ENCODE data around the gene HNF4A.
A peak's percentile ranks its signal among the peaks of the same experiment; 100 is the strongest.
"Not testable (repeated sequence)": the region's sequence is repeated elsewhere in the genome, so short reads cannot be mapped to it uniquely, and the experiment has no call there.

Gene HNF4A

DNA sequence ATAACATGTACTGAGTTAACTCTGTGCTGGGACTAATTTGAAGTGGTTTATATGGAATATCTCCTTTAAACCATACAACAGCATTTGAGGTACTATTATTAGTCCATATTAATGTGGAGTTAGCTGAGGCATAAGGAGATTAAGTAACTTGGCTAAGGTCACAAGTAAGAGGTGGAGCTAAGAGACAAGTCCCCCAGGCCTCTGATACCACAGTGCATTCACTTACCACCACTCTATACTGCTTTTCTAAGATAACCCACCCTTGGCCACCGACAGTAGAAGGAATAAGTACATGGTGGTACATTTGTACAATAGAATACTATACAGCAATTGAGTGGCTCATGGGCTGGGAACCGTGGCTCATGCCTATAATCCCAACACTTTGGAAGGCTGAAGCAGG is 103.8 kb downstream of the HNF4A start:
- Histone ChIP-seq H3K27ac (no peak overlapping the region), H3K4me3 (no peak overlapping the region)

DNA sequence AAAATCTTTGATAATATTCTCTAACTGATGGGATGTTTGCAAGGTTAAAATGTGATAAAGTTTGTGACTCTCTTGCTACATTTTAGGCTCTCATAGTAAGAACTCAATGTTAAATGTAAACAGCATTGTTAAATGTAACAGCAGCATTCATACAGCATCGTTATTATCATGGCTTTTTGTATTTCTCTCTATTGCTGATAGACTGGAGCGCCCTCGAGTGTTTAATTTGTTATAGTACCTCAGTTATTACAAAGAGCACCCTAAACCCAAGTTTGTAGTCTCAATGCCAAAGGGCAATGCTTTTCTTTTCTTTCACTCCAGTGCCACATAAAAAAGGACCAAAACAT is 105.3 kb downstream of the HNF4A start:
- Histone ChIP-seq H3K4me3 (no peak overlapping the region), H3K27ac (no peak overlapping the region)

DNA sequence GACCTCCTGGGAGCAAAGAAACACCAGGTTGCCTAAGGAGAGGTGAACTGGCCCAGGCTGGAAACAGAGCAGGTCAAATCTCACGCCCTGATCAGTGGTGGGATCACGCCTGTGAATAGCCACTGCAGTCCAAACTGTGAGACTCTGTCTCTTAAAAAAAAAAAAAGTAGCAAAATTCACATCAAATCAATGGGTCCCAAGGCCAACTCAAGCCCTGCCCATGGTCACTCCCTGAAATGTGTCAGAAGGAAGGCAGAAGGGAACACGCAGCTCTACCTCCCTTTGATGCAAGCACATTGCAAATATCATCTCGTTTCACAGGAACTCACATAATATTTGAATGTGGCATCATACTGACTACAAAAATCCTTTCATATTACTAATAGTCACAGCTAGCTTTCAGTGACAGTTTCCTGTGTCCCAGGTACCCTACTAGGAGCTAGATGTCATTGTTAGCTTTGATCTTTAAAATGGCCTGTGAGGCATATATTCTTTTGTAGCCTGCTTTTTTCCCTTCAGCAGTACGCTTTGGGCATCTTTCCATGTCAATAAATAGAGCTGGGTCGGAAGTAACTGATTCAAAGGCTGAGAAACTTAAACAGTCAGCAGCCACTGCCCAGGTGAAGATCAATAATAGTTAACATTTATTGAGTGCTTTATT is 105.8 kb downstream of the HNF4A start:
- no peak overlapping the region for H3K27ac ChIP-seq
- no peak overlapping the region for H3K4me3 ChIP-seq

DNA sequence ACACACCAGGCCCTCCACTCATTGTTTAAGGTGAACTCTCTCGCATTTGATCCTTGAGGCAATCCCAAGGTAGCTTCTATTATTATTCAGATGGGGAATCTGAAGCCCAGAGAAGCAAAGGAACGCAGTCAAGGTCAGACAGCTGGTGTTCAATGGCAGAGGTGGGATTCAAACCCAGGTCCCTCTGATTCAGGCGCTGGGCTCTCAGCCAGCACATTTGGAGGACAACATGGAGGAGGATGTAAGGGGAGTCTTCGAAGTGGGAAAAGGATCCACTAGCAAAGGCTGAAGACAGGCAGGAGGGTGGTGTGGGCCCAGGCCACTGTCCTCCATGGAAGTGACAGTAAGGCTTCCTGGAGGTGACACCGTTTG is 106.3 kb downstream of the HNF4A start:
- Histone ChIP-seq H3K27ac (no peak overlapping the region), H3K4me3 (no peak overlapping the region)

DNA sequence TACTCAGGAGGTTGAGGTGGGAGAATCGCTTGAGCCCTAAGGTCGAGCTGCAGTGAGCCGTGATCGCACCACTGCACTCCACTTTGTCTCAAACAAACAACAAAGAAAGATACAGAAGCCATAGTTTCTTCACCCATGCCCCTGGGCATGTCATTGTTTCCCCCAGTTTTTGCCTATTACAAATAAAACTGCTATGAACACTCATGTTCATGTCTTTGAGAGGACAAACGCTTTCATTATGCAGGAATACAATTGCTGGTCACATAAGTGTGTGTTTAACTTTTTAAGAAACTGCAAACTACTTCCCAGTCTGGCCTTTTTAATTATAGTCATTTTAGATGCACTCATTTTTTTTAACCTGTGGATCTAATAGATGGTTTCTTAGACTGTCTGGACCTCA is 108.0 kb downstream of the HNF4A start:
- Histone ChIP-seq H3K27ac (no peak overlapping the region), H3K4me3 (no peak overlapping the region)

DNA sequence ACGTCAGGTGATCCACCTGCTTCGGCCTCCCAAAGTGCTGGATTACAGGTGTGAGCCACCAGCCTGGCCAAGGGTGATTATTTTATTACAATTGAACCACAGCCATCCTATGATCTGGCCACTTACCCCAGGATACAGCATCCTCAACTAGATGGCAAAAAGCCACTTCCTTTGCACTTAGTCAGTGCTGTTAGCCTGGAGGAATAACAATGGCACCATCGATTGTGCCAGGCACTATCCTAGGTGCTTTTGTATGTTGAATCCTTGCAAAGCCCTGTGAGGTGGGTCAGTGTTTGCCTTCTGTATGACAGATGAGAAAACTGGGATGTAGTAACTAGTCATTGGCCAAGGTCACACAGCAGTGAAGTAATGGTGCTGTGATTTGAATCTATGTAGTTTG is 109.0 kb downstream of the HNF4A start:
- Histone ChIP-seq H3K27ac (no peak overlapping the region), H3K4me3 (no peak overlapping the region)

DNA sequence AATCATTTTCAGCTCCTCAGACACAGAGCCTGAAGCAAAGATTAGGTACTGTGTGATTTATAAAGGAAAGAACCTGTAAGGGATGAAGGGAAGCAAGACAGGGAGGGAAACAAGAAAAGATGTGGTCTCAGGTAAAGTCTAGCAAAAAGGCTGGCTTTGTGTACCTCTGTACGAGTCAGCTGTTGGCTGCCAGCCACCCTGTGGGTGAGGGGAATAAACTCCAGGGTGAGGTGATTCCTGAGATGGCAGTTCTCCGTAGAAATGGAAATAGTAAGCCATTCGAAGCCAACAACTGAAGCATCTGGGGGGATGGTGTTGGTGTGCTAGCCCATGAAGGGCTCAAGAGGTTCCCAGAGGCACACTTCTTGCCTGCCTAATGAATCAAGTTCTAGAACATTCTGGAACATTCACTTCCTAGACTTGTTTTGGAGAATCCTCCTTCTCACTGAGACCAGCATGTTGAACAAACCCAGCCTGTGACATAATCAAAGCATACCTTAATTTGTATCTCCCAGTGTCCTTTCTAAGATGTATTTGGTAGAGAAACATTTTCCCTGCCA is 109.6 kb downstream of the HNF4A start:
- Histone ChIP-seq H3K4me3 (no peak overlapping the region), H3K27ac (no peak overlapping the region)

DNA sequence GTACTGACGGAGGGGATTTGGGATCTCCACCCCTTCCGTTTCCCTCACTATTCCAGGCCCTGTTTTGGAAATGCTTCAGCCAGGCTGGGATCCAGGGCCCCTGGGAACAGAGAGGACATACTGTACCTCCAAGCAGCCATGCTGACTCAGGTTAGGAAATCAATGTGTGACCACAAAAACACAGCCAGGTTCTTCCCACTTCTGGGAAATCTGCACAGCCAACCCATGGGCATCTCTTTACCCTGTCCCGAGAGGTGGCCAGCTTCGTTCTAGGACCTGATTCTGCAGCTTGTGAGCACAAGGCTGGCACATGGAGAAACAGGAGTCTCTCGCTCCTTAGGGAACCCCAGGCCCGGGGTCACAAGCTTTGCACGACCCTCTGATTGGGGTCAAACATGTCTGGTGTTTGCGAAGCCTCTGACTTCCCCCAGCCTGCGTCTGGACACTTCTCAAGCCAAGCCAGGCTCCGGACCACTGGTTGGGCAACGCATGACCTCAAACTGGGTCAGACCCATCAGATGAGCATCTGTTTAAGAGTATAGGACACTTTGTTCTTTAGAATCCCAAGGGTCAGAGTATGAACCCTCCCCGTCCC is 111.9 kb downstream of the HNF4A start:
- Histone ChIP-seq H3K4me3 (no peak overlapping the region), H3K27ac (no peak overlapping the region)

DNA sequence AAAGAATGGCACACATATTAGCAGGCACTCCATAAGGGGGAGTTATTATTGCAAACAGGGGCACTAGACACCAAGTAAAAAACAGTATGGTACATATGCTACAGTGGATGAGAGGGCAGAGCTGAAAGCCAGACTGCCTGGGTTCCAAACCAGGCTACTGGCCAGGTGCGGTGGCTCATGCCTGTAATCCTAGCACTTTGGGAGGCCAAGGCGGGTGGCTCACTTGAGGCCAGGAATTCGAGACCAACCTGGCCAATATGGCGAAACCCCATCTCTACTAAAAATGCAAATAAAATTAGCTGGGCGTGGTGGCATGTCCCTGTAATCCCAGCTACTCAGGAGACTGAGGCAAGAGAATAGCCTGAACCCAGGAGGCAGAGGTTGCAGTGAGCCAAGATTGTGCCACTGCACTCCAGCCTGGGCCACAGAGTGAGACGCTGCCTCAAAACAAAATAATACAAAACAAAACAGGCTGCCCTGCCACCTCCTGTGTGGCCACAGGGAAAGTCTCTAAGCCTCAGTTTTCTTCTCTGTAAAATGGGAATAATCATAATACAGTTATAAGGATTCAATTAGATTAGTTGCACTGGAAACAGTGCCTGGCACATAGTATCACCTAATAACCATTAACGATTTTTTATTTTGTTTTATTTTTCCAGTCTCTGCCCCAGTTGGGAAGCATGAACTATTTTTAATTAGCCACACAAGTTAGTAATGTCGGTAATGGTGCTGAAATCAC is 112.7 kb downstream of the HNF4A start:
- Histone ChIP-seq H3K27ac (peak overlapping the region in 1 of 21 experiments; percentile 11), H3K4me3 (no peak overlapping the region)

DNA sequence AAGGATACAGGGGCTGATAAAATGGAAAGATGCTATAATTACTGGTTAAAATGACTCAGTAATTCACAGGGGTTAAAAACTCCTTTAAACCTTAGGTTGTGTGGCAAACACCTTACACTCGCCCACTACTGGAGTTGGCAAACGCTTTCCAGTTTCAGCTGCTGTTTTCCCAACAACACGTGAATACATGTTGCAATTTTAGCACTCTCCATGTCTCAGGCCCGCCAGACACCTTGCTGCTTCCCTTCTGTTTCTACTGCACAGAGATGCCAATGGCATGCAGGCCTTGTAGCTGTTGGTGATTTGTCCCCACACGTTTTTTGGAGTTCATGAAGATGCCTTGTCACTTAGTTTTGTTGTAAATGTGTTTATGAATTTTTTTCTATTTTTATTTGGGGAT is 114.8 kb downstream of the HNF4A start:
- Histone ChIP-seq H3K4me3 (no peak overlapping the region), H3K27ac (no peak overlapping the region)

DNA sequence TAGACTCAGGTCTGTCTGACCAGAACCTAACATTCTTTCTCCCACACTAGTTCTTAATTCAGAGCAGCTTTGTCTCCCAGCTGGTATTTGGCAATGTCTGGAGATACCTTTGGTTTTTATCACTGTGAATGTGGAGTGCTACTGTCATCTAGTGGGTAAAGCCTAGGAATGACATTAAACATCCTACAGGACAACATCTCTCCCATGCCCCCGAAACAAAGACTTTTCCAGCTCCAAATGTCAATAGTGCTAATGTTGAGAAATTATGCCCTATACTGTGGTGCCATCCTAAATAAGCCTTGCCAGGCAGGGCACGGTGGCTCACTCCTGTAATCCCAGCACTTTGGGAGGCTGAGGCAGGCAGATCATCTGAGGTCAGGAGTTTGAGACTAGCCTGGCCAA is 116.0 kb downstream of the HNF4A start:
- H3K4me3 ChIP-seq: no peak overlapping the region
- no peak overlapping the region for H3K27ac ChIP-seq

DNA sequence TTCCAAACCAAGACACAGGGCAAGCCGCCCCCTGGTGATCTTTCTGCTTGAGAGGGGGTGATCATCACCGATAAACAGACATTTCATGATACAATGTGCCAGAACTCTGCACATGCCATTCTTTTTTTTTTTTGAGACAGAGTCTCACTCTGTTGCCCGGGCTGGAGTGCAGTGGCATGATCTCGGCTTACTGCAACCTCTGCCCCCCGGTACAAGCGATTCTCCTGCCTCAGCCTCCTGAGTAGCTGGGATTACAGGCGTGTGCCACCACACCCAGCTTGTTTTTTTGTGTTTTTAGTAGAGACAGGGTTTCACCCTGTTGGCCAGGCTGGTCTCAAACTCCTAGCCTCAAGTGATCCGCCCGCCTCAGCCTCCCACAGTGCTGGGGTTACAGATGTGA is 116.8 kb downstream of the HNF4A start:
- H3K27ac ChIP-seq, H3K4me3 ChIP-seq: not testable (repeated sequence)

DNA sequence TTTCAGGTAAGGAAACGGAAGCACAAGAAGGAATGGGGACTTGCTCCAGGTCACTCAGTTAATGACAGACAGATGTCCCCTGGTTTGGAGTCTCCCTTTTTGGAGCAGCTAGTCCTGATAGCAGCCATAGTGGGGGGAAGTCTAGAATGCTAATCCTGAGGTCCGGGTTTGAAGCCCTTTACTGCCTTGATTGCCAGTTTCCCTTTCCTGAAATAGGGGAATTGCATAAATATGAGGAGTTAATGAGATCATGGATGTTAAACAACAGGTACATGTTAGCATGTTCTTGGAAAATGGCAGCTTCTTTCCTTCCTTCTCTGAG is 119.8 kb downstream of the HNF4A start:
- Histone ChIP-seq H3K4me3 (peak overlapping the region; percentile 53 to 90 (median 64)), H3K27ac (peak overlapping the region; percentile 65 to 99 (median 94))

DNA sequence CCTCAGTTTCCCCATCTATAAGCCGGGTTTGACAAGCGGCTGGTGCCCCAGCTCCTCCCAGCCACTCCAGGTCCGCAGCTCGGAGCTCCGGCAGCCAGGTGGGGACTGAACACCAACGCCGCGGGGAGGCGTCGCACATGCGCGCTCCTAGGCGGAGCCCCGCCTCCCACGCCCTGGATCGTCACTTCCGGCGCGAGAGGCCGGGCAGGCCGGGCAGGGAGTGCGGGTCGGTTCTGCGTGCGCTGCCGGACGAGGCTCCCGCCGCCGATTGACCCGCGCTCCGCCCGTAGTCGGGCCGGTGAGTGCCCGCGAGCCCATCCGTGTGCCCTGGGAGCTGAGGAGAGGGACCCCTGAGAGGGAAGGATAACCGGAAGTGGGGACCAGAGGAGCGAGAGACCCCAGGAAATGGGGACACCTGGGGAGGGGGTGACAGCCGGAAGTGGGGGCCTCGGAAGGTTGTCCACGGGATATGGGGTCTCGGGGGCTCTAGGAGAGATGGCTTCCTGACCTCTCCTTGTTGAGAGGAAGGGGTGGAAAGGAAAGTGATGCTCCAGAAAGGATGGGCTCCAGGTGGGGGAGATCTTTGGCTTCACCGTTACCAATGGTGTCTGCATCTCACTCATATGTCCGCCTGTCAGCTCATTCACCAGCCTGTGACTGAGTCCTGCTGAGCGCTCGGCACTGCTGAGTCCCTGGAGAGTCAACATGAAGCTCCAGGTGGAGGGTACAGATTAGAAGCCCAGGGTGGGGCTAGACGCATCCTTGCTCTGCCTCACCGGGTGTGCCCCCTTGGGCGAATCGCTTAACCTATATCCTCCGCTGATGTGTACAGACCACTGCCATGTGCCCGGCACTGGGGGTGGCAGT is 120.4 kb downstream of the HNF4A start, which contains the start of gene TTPAL:
Gene TTPAL, plus strand, starts transcription at position 181 of the 867 bp plus-strand sequence. CDS start 4,126 bp downstream, outside the sequence.
- H3K4me3 ChIP-seq: peak within 1 kb of the TSS; percentile 53 to 90 (median 64)
- H3K27ac ChIP-seq: peak within 1 kb of the TSS; percentile 65 to 99 (median 94)

DNA sequence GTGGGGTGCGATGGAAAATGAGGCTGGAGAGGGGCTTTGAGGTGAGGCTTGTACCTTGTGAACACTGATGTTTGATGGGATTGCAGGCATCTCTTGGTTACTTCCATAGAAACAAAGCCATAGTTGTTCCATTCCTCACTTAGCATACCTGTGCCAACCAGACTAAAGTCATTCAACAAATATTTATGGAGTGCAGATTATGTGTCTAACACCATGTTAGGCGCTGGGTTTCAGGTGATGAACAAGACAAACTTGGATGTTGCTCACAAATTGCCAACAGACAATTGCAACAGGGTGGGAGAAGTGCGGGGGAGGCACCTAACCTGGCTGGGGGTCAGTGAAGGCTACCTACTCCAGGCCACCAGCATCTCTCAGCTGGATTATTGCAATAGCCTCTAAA is 121.7 kb downstream of the HNF4A start:
- Histone ChIP-seq H3K27ac (peak overlapping the region in 1 of 21 experiments; percentile 94), H3K4me3 (no peak overlapping the region)

DNA sequence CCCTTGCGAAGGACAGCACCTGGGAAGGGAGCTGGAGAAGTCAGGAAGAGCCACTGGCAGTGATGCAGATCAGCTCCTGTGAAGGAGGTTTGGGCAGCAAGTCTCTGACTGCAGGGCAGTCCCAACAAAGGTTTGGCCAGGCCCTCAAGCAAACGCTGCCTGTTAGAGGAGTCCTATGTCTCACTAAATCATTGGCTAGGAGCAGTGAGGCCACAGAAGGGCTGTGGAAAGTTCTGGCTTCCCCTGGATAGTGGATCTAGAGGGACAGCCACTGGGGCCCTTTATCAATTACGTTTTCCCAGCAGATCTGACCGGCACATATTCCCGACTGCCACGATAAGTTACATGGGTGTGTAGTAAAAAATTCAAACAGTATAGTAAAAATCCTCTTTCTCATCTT is 122.7 kb downstream of the HNF4A start:
- H3K4me3 ChIP-seq: no peak overlapping the region
- H3K27ac ChIP-seq: no peak overlapping the region

DNA sequence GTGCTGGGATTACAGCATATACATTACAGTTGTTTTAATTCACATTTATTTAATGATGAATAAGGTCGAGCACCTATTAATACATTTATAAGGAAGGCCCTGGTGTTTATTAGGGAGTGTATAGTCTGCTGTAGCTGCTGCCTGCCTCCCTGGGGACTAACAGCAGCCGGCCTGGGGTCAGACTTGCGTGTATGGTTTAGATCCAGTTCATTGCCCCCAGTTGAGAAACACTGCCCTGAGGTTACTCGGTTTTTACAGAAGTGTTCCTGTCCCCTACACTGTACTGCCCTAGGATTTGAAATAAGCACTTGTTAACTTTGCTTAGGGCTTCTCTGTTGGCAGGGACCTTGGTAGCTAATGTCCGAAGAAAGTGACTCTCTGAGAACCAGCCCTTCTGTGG is 124.1 kb downstream of the HNF4A start:
- H3K4me3 ChIP-seq: no peak overlapping the region
- no peak overlapping the region for H3K27ac ChIP-seq

DNA sequence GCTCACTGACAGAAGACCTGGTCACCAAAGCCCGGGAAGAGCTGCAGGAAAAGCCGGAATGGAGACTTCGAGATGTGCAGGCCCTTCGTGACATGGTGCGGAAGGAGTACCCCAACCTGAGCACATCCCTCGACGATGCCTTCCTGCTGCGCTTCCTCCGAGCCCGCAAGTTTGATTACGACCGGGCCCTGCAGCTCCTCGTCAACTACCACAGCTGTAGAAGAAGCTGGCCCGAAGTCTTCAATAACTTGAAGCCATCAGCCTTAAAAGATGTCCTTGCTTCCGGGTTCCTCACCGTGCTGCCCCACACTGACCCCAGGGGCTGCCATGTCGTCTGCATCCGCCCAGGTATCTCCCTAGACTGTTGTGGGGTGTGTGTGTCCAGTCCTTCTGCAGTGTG is 124.6 kb downstream of the HNF4A start:
- no peak overlapping the region for H3K27ac ChIP-seq
- no peak overlapping the region for H3K4me3 ChIP-seq

DNA sequence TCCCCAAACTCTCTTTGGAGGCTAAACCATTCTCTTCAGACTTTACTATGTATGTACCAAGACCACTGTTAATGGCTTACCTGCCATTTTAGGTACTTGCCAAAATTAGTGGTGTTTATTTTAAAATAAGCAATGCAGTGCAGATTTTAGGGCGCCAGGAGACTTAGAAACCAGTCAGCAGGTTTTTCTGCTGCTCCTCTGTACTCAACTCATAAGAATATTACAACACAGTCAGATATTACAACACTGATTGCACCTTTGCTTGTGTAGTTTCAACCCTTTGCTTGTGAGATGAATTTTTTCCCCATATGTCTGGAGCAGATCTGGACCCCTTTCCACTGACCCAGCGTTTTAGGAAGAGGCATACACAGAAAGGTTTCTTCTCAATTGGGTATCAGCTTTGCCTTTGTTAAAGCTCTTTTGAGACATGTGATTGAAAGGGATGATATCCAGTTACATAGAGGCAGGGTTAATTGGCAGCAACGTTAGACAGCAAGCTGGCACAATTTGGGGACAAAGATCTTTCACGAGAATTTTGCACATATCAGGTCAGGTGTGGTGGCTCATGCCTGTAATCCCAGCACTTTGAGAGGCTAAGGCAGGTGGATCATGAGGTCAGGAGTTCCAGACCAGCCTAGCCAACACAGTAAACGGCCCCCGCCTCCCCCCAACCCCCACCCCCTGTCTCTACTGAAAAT is 126.4 kb downstream of the HNF4A start:
- no peak overlapping the region for H3K27ac ChIP-seq
- no peak overlapping the region for H3K4me3 ChIP-seq

DNA sequence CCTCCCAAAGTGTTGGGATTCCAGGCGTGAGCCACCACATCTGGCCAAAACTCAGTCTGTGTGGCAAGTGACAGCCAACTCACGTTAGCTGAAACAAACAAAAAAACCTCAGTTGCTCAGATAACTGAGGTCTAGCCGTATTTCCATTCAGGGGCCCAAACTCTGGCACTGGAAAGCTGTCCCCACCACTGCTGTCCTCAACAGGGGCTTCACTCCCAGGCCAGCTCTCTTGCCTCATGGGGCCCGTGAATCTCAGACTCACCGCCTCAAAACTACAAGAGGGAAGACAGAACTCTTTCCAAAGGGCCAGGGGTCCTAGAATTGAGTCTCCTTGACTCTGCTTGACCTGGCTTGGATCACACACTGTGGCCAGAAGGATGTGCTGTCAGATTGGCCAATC is 127.6 kb downstream of the HNF4A start:
- Histone ChIP-seq H3K27ac (no peak overlapping the region), H3K4me3 (no peak overlapping the region)
